ENCODE measurements around the gene CLDN5. TPM values are rescaled to one million over a fixed set of nuclear protein-coding genes. Genes with fewer than 3 reads are reported as not detected.

CLDN5 gene
- total RNA-seq, 1 experiment from 2014 or later = 0.44 TPM

GRCh38 chr22:19517919-19518611 is 6.1 kb downstream of the CLDN5 start:
- Histone ChIP-seq H3K23ac (ENCODE audit: insufficient read length, low read depth, low read length) (no peak overlapping the region), H3K14ac (ENCODE audit: insufficient read depth, low read length) (no peak overlapping the region; the same call in 1 of the 2 replicates), H3K23me2 (ENCODE audit: insufficient read length, low read depth, low read length, poor library complexity, severe bottlenecking) (peaks cover 4% of the 10 kb centered on the region), H3K79me1 (ENCODE audit: insufficient read depth, low read depth, low read length, poor library complexity, severe bottlenecking) (no peaks in the 10 kb centered on the region), H2BK15ac (ENCODE audit: low read depth, low read length) (no peak overlapping the region), H2BK120ac (ENCODE audit: low read depth, low read length, poor library complexity, severe bottlenecking) (no peak overlapping the region), H2BK12ac (ENCODE audit: insufficient read length, low read depth, low read length) (no peak overlapping the region), H3K27me3 (ENCODE audit: insufficient read depth, low read length) (peaks cover 3% of the 10 kb centered on the region; the same call in 1 of the 2 replicates), H4K20me1 (ENCODE audit: control insufficient read depth, insufficient read depth, insufficient read length) (no peaks in the 10 kb centered on the region), H3K4ac (ENCODE audit: low read depth, low read length) (no peak overlapping the region), H3K9me3 (ENCODE audit: control insufficient read depth, low read depth, low read length) (no peaks in the 10 kb centered on the region), H4K8ac (replicated peaks; ENCODE audit: insufficient read length, low read depth, low read length) (no peak overlapping the region), H3K4me1 (ENCODE audit: insufficient read depth, low read length) (no peaks in the 10 kb centered on the region), H3T11ph (ENCODE audit: low read length) (no peak overlapping the region), H4K5ac (ENCODE audit: insufficient read length, low read depth, low read length) (no peak overlapping the region), H3K56ac (ENCODE audit: insufficient read length, low read depth, low read length) (no peak overlapping the region), H3K4me2 (ENCODE audit: insufficient read depth, insufficient read length, low read length) (no peak overlapping the region), H2AFZ (ENCODE audit: low read length) (no peak overlapping the region), H2BK5ac (ENCODE audit: insufficient read length, low read length) (no peak overlapping the region), H2BK20ac (ENCODE audit: low read depth, low read length, poor library complexity, severe bottlenecking) (no peak overlapping the region), H3K9ac (ENCODE audit: extremely low read depth, insufficient read length, low read length) (no peak overlapping the region), H3K27ac (ENCODE audit: insufficient read length, low read depth, low read length) (no peak overlapping the region), H2AK5ac (ENCODE audit: insufficient read length, low read length) (no peak overlapping the region), H3K18ac (ENCODE audit: insufficient read length, low read depth, low read length) (no peak overlapping the region), H4K91ac (ENCODE audit: insufficient read length, low read depth, low read length) (no peak overlapping the region), H3K79me2 (ENCODE audit: insufficient read depth, low read length) (no peaks in the 10 kb centered on the region)
- no CpG with 5 or more reads among the region's 12 CpGs for WGBS (ENCODE audit: extremely low coverage, insufficient read length, low lambda C conversion rate)
- TF ChIP-seq CTCF (conservative IDR thresholded peaks at IDR 0.05) = no peak
- Mint-ChIP-seq H3K9me3 (no peaks in the 10 kb centered on the region), H3K4me1 (peaks cover 4 to 8% of the 10 kb centered on the region in 2 experiments; a peak in 3 of 4 replicates), H3K4me3 (no peak overlapping the region), H3K36me3 (ENCODE audit: insufficient read depth in 1 of 3, low read depth in 3 of 3) (peaks cover 11 to 48% (median 48%) of the 10 kb centered on the region in 3 experiments; a peak in 6 of 7 replicates), H3K27me3 (ENCODE audit: low read depth) (peaks cover 26% of the 10 kb centered on the region), H3K27ac (peak overlapping the region in 1 of 3 experiments; percentile 35; a peak in 1 of 7 replicates)
- no peak for DNase-seq

Data from H9 (cell line).